Activated CD8-positive, alpha-beta memory T cell treated with anti-CD3 and anti-CD28 coated beads, Interleukin-2, amount 10 ng/mL, durations not matched to agents 7 days and 5 days (primary cell): ENCODE data around the gene NFATC2. TPM values are rescaled to one million over a fixed set of nuclear protein-coding genes. Genes with fewer than 3 reads are reported as not detected.
A peak's percentile ranks its signal among the peaks of the same experiment; 100 is the strongest.

Experiments used
- ATAC-seq: fragments of 150-1000 bp; cut with Tn5 transposase; one replicate; pipeline ENCODE4 v1.10.0; 2021; ENCODE audit warnings: moderate library complexity
- CTCF ChIA-PET: fragments of 350-600 bp; sonication (Branson Sonifier 250); formaldehyde crosslinking; loops from one replicate; lab custom pipeline; 2021; ENCODE audit warnings: antibody characterized with exemption; lab: Charles Lee
- DNase-seq: peaks from one replicate; pipeline ENCODE4 v3.0.0-alpha.2; 2020
- H3K27ac Mint-ChIP-seq: one replicate; pipeline ENCODE4 v1.8.0; 2021; ENCODE audit warnings: mild to moderate bottlenecking, mixed read lengths
- H3K27me3 Mint-ChIP-seq: one replicate; pipeline ENCODE4 v1.8.0; 2021; ENCODE audit warnings: mixed read lengths
- H3K36me3 Mint-ChIP-seq: one replicate; pipeline ENCODE4 v1.8.0; 2021; ENCODE audit warnings: mild to moderate bottlenecking, mixed read lengths
- H3K4me1 Mint-ChIP-seq: one replicate; pipeline ENCODE4 v1.8.0; 2021; ENCODE audit warnings: mixed read lengths
- H3K4me3 Mint-ChIP-seq: one replicate; pipeline ENCODE4 v1.8.0; 2021; ENCODE audit warnings: mild to moderate bottlenecking, moderate library complexity, mixed read lengths
- H3K9me3 Mint-ChIP-seq: one replicate; pipeline ENCODE4 v1.8.0; 2022; ENCODE audit warnings: low read depth, mixed read lengths
- total RNA-seq, 2 experiments: library from RNA; stranded (reverse); gene quantifications; one replicate each; pipeline ENCODE4 v1.2.3, GENCODE V29; 2021

NFATC2 gene
- total RNA-seq, 2 experiments from 2014 or later: 39.9 to 59.0 TPM

GRCh38 chr20:51389543-51390264 lies 152.8 kb downstream of the NFATC2 start:
- H3K4me1 Mint-ChIP-seq: peaks cover 81% of the 10 kb centered on the region
- CTCF ChIA-PET: interaction anchor here (0.8 to 3.5 kb wide), 12 partner anchors 9 to 206 kb away, joined by 3 to 19 read pairs (median 4); no protein-coding TSS in a partner anchor
- no peaks in the 10 kb centered on the region for H3K9me3 Mint-ChIP-seq
- no peaks in the 10 kb centered on the region for H3K27me3 Mint-ChIP-seq
- H3K27ac Mint-ChIP-seq: peak overlapping the region; percentile 81
- peak overlapping the region; percentile 27 for H3K4me3 Mint-ChIP-seq
- peaks cover 64% of the 10 kb centered on the region for H3K36me3 Mint-ChIP-seq
- no peak for ATAC-seq
- no peak for DNase-seq

GRCh38 chr20:51388756-51389542 lies 153.6 kb downstream of the NFATC2 start:
- no peaks in the 10 kb centered on the region for H3K27me3 Mint-ChIP-seq
- CTCF ChIA-PET: interaction anchor here (0.8 to 3.5 kb wide), 10 partner anchors 9 to 207 kb away, joined by 3 to 19 read pairs (median 4); no protein-coding TSS in a partner anchor
- H3K36me3 Mint-ChIP-seq: peaks cover 62% of the 10 kb centered on the region
- H3K9me3 Mint-ChIP-seq: no peaks in the 10 kb centered on the region
- DNase-seq: no peak
- no peak overlapping the region for H3K4me3 Mint-ChIP-seq
- no peak for ATAC-seq
- H3K27ac Mint-ChIP-seq: peak overlapping the region; percentile 81
- H3K4me1 Mint-ChIP-seq: peaks cover 89% of the 10 kb centered on the region

GRCh38 chr20:51388227-51388626 lies 154.3 kb downstream of the NFATC2 start:
- Mint-ChIP-seq H3K9me3 (no peaks in the 10 kb centered on the region), H3K4me3 (no peak overlapping the region), H3K36me3 (peaks cover 63% of the 10 kb centered on the region), H3K27me3 (no peaks in the 10 kb centered on the region), H3K4me1 (peaks cover 96% of the 10 kb centered on the region), H3K27ac (peak overlapping the region; percentile 81)
- CTCF ChIA-PET: interaction anchor here (2.9 kb wide), 1 partner anchor 107 kb away, joined by 13 read pairs; no protein-coding TSS in a partner anchor
- ATAC-seq (no peak), DNase-seq (no peak)

- Mint-ChIP-seq H3K9me3 (no peaks in the 10 kb centered on the region), H3K4me3 (no peak overlapping the region), H3K36me3 (peaks cover 54% of the 10 kb centered on the region), H3K27ac (peak overlapping the region; percentile 86), H3K27me3 (no peaks in the 10 kb centered on the region), H3K4me1 (peaks cover 86% of the 10 kb centered on the region)
- DNase-seq: no peak
- ATAC-seq: no peak
- CTCF ChIA-PET: interaction anchor here (0.9 to 3.7 kb wide), 19 partner anchors 9 to 400 kb away, joined by 3 to 71 read pairs (median 6); partner anchors contain the start of gene NFATC2
Measured at GRCh38 chr20:51387125-51387875, 155.2 kb downstream of the NFATC2 start.

GRCh38 chr20:51386586-51386985 lies 155.9 kb downstream of the NFATC2 start:
- Mint-ChIP-seq H3K27ac (peak overlapping the region; percentile 86), H3K27me3 (no peaks in the 10 kb centered on the region), H3K4me3 (no peak overlapping the region), H3K4me1 (peaks cover 81% of the 10 kb centered on the region), H3K36me3 (peaks cover 49% of the 10 kb centered on the region), H3K9me3 (no peaks in the 10 kb centered on the region)
- peak; percentile 86 for ATAC-seq
- CTCF ChIA-PET: interaction anchor here (0.7 to 3.7 kb wide), 31 partner anchors 10 to 399 kb away, joined by 3 to 71 read pairs (median 6); partner anchors contain the start of gene NFATC2
- DNase-seq: peak; percentile 84

- H3K27ac Mint-ChIP-seq: peak overlapping the region; percentile 86
- no peaks in the 10 kb centered on the region for H3K9me3 Mint-ChIP-seq
- ATAC-seq (peak; percentile 46), DNase-seq (peak; percentile 61)
- peaks cover 43% of the 10 kb centered on the region for H3K36me3 Mint-ChIP-seq
- peak overlapping the region; percentile 36 for H3K4me3 Mint-ChIP-seq
- H3K27me3 Mint-ChIP-seq: no peaks in the 10 kb centered on the region
- H3K4me1 Mint-ChIP-seq: peaks cover 76% of the 10 kb centered on the region
- CTCF ChIA-PET: interaction anchor here (0.6 to 3.7 kb wide), 35 partner anchors 11 to 257 kb away, joined by 3 to 71 read pairs (median 5); partner anchors contain the start of gene NFATC2
Measured at GRCh38 chr20:51385646-51386530, 156.6 kb downstream of the NFATC2 start.

GRCh38 chr20:51384875-51385274 lies 157.6 kb downstream of the NFATC2 start:
- Mint-ChIP-seq H3K4me1 (peaks cover 67% of the 10 kb centered on the region), H3K36me3 (peaks cover 35% of the 10 kb centered on the region), H3K27ac (peak overlapping the region; percentile 86), H3K27me3 (no peaks in the 10 kb centered on the region), H3K9me3 (no peaks in the 10 kb centered on the region), H3K4me3 (peak overlapping the region; percentile 36)
- CTCF ChIA-PET: interaction anchor here (0.8 to 3.7 kb wide), 14 partner anchors 10 to 211 kb away, joined by 3 to 71 read pairs (median 16); partner anchors contain the start of gene NFATC2
- peak; percentile 25 for ATAC-seq
- DNase-seq: no peak

GRCh38 chr20:51383891-51384510 lies 158.5 kb downstream of the NFATC2 start:
- no peak for ATAC-seq
- Mint-ChIP-seq H3K36me3 (peaks cover 27% of the 10 kb centered on the region), H3K27me3 (no peaks in the 10 kb centered on the region), H3K4me1 (peaks cover 58% of the 10 kb centered on the region), H3K4me3 (no peak overlapping the region), H3K27ac (peak overlapping the region; percentile 86), H3K9me3 (no peaks in the 10 kb centered on the region)
- CTCF ChIA-PET: interaction anchor here (2.5 to 3.7 kb wide), 7 partner anchors 12 to 212 kb away, joined by 9 to 71 read pairs (median 22); partner anchors contain the start of gene NFATC2
- no peak for DNase-seq

- peaks cover 21% of the 10 kb centered on the region for H3K36me3 Mint-ChIP-seq
- H3K27me3 Mint-ChIP-seq: no peaks in the 10 kb centered on the region
- DNase-seq (no peak), ATAC-seq (no peak)
- CTCF ChIA-PET: interaction anchor here (1.0 kb wide), 1 partner anchor 212 kb away, joined by 3 read pairs; no protein-coding TSS in a partner anchor
- peaks cover 50% of the 10 kb centered on the region for H3K4me1 Mint-ChIP-seq
- no peak overlapping the region for H3K4me3 Mint-ChIP-seq
- H3K27ac Mint-ChIP-seq: peak overlapping the region; percentile 86
- H3K9me3 Mint-ChIP-seq: no peaks in the 10 kb centered on the region
Measured at GRCh38 chr20:51382986-51383821, 159.3 kb downstream of the NFATC2 start.

- no peak overlapping the region for H3K27ac Mint-ChIP-seq
- CTCF ChIA-PET: interaction anchor here (1.0 kb wide), 1 partner anchor 213 kb away, joined by 3 read pairs; no protein-coding TSS in a partner anchor
Measured at GRCh38 chr20:51382111-51382985, 160.2 kb downstream of the NFATC2 start.

More at GRCh38 chr20:51382111-51382985, 160.2 kb downstream of the NFATC2 start:
- ATAC-seq (no peak), DNase-seq (no peak)
- Mint-ChIP-seq H3K36me3 (peaks cover 16% of the 10 kb centered on the region), H3K27me3 (no peaks in the 10 kb centered on the region), H3K4me1 (peaks cover 42% of the 10 kb centered on the region), H3K4me3 (no peak overlapping the region), H3K9me3 (no peaks in the 10 kb centered on the region)
